Astrocyte of the spinal cord (primary cell): Measurements from ENCODE around the gene TMEFF2.
A peak's percentile ranks its signal among the peaks of the same experiment; 100 is the strongest.

Source experiments
- DNase-seq: peaks from one replicate; pipeline ENCODE4 v3.0.0; 2011; ENCODE audit warnings: low read depth, low spot score
- H3K4me3 ChIP-seq: 2 replicates; pipeline ENCODE4 v1.5.1; 2011; ENCODE audit warnings: low read depth, mild to moderate bottlenecking, low read length, moderate library complexity
- CTCF ChIP-seq: IDR thresholded peaks from 2 replicates; pipeline ENCODE4 v1.5.1; 2012; ENCODE audit warnings: low read depth, mild to moderate bottlenecking, low read length, inconsistent platforms
- in situ Hi-C: cut with HindIII; loops from 2 replicates; pipeline ENCODE4 v1.10.0; 2017; ENCODE audit warnings: low sequenced_read_pairs

TMEFF2 gene

GRCh38 chr2:192047315-192048107 is 147.2 kb downstream of the TMEFF2 start:
- no peak overlapping the region for H3K4me3 ChIP-seq
- in situ Hi-C loops = no loop called here
- no peak for DNase-seq
- no peak for TF ChIP-seq CTCF

- in situ Hi-C loops = no loop called here
- DNase-seq = no peak
- H3K4me3 ChIP-seq = no peak overlapping the region
- no peak for TF ChIP-seq CTCF
These were observed 150.2 kb downstream of the TMEFF2 start for GRCh38 chr2:192044496-192044895.

GRCh38 chr2:192043216-192043870 is 151.4 kb downstream of the TMEFF2 start:
- TF ChIP-seq CTCF = no peak
- DNase-seq = no peak
- H3K4me3 ChIP-seq = no peak overlapping the region
- in situ Hi-C loops = no loop called here

GRCh38 chr2:192042126-192042525 is 152.6 kb downstream of the TMEFF2 start:
- in situ Hi-C loops = no loop called here
- H3K4me3 ChIP-seq = no peak overlapping the region
- no peak for TF ChIP-seq CTCF
- DNase-seq = no peak

GRCh38 chr2:192038110-192038509 is 156.6 kb downstream of the TMEFF2 start:
- TF ChIP-seq CTCF = no peak
- in situ Hi-C loops = no loop called here
- H3K4me3 ChIP-seq = no peak overlapping the region
- DNase-seq = no peak

GRCh38 chr2:192035731-192036442 is 158.8 kb downstream of the TMEFF2 start:
- no peak overlapping the region for H3K4me3 ChIP-seq
- no peak for TF ChIP-seq CTCF
- in situ Hi-C loops = no loop called here
- DNase-seq = peak; percentile 43
